A204.1 (cell line): ENCODE measurements around the gene EEF1A1.
"Not testable (repeated sequence)": the region's sequence is repeated elsewhere in the genome, so short reads cannot be mapped to it uniquely, and the experiment has no call there.

ENCODE experiments used
- FAIRE-seq: peaks from 2 replicates; lab custom pipeline; 2012; peaks lifted over from hg19 to GRCh38; lab: Jason Lieb, UNC

EEF1A1 gene

DNA sequence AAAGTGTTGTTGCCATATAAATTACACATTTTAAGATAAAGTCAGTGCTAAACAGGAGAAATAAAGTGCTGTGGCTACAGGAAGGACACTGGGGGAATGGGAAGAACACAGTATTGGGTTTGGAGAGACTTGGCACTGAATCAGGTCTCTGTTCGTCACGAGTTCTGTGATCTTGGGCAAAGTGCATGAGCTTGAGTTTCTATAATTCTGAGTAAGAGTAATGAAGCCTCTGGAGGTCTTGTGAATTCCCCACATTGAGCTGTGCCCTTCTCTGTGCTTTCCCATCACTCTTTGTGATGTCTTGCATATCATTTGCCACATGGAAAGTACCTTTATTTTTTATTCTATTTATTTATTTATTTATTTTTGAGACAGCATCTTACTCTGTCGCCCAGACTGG lies 16.8 kb upstream of the EEF1A1 start:
- FAIRE-seq, result no peak

DNA sequence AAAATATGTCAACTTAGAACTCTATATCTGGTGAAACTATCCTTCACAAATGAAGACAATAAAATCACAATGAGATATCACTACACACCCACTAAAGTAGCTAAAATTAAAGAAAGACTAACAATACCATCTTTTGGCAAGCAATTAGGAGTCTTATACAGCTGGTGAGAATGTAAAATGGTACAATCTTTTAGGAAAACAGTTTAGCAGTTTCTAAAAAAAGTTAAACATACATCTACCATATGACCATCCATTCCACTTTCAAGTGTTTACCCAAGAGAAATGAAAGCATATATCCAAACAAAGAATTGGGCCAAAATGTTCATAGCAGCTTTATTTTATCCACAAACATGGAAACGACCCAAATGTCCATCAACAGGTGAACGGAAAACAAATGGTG lies 13.8 kb upstream of the EEF1A1 start:
- no peak for FAIRE-seq

DNA sequence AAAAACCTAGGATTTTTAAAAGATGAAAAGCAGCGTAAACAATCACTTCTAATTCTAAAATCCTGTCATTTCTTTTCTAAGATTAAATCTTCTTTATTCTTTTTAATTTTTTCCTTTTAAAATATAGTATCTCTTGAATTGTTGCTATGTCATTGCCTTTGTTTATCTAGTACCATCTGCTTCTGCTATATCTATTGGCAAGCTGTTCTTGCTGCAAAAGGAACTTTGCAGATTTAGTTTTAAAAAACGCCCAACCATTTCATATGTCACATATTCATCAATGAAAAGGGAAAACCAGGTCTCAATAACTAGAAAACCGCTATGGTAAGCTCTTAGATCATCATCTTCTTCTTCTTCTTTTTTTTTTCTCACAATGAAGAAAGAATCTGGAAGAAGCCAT lies 11.5 kb upstream of the EEF1A1 start:
- FAIRE-seq, result no peak

DNA sequence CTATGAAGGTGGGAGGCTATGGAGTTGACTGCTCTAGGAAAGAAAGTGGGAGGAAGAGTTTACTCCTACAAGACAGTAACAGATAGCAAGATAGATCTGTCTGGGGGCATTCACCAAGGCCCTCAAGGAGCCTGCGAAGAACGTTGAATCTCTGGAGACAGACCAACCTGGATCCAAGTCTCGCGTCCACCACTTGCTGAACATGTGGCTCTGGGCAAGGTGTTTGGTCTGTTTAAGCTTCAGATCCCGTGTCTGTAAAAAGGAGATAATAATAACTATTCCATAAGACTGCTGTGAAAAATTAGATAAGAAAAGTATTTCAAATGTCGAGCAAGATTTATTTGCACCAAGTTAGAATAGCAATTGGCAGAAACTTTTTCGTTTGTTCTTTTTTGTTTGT lies 8.1 kb upstream of the EEF1A1 start:
- FAIRE-seq, result no peak

DNA sequence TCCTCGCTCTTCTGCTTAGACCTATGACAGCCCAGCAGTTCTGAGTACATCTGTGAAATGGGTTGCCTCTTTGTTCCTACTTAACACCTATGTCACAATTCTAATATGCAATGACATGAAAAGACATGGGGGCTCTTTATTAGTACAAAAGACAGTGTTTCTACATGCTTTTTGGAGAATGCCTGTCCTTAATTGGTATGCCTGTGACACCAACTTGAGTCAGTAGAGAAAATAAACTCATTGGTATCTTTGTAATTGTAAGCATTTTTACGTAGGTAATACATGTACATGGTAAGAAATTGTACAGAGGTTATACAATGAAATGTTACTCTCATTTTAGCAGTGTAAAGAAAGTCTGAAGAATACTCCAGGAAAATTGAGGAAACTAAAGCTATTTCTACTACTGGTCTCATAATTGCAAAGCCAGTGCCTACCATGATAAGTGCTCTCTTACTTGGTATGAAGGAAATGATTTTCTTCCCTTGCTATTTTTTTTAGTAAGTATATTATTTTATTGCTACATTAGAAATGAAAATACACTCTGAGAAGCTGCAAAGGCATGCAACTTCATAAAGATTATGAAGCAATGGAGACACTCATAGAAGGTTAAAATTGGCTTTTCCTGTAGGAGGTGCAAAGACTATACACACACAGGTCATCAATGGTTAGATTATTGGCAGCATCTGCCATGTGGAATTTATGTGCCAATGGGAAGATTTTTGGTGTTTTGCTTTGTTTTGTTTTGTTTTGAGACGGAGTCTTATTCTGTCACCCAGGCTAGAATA lies 4.9 kb upstream of the EEF1A1 start:
- FAIRE-seq, result no peak

DNA sequence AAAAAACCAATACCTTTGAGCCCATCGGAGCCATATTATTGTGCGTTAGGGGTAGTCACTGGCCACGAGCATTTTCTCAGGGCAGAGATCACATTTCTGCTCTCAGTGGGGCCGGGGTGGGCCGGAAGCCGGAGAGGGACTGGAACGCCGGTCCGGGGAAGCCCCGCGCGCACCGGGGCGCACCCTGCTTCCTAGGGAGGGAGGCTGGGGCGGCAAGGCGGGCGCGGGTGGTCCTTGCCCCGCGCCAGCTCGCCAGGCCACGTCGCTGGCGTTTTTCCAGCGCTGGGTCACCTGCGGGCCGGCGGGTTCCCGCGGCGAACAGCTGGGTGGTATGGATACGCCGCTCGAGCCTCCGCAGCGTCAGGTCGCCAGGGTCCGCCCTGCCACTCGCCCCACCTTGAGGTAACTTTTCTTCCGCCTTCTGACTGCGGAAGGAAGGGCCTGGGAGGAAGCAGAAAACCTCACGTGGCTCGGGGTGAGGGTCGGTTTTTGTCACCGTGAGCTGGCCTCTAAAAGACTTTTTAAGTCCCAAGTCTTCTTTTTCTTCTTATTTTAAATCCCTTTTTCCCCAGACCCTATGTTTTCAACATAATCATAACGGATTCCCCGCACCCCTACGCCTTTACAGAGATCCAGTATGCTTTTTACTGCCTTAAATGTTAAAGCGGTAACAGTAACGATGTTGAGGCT lies 2.7 kb upstream of the EEF1A1 start:
- FAIRE-seq, result no peak

DNA sequence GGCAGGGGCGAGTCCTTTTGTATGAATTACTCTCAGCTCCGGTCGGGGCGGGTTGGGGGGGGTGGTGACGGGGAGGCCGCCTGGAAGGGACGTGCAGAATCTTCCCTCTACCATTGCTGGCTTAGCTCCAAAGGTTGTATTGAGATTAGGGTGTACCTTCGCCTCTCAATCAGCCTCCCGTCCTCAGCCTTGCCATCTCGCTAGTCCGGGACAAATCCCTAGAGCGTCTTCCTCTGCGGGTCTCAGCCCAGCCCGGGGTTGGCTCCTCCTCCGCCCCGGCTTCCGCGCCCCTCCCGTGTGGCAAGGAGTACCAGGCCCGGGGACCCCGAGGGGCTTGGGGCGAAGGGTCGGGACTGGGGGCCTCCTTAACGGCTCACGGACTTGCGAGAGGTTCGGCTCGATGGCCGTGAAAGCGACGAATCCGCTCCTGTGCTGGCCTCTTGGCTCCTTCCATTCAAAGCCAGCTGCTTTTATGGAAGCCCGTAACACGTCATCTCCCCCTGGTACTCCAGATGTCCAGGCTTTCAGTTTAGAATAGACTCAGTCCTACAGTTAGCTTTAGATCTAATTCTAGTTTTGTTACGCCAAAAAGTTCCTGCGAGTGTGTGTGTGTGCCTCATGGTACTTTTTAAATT lies 636 bp upstream of the EEF1A1 start:
- FAIRE-seq, result no peak

DNA sequence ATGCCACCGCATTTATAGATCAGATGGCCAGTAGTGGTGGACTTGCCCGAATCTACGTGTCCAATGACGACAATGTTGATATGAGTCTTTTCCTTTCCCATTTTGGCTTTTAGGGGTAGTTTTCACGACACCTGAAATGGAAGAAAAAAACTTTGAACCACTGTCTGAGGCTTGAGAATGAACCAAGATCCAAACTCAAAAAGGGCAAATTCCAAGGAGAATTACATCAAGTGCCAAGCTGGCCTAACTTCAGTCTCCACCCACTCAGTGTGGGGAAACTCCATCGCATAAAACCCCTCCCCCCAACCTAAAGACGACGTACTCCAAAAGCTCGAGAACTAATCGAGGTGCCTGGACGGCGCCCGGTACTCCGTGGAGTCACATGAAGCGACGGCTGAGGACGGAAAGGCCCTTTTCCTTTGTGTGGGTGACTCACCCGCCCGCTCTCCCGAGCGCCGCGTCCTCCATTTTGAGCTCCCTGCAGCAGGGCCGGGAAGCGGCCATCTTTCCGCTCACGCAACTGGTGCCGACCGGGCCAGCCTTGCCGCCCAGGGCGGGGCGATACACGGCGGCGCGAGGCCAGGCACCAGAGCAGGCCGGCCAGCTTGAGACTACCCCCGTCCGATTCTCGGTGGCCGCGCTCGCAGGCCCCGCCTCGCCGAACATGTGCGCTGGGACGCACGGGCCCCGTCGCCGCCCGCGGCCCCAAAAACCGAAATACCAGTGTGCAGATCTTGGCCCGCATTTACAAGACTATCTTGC lies 725 bp downstream of the EEF1A1 start:
- FAIRE-seq, result no peak

DNA sequence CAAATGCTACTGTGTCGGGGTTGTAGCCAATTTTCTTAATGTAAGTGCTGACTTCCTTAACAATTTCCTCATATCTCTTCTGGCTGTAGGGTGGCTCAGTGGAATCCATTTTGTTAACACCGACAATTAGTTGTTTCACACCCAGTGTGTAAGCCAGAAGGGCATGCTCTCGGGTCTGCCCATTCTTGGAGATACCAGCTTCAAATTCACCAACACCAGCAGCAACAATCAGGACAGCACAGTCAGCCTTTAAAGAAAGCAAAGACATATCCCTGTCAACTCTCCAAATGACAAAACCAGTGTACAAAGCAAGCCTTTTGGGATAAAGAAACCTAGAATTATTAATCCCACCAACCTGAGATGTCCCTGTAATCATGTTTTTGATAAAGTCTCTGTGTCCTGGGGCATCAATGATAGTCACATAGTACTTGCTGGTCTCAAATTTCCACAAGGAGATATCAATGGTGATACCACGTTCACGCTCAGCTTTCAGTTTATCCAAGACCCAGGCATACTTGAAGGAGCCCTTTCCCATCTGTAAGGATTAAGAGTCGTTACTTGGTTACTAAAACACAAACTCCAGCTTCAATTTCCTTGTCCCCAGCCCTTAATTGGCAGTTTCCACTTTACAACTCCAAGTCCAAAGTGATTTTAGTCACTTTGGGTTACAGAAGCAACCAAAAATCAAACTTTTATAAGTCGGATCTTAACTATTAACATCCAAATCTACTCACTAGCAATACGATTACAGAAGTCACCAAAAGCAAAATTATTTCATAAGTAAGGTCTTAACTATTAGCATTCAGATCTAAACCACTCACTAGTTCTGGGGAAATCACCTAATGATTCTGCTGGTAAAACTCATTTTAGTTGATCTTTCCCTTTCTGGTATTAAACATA lies 1.6 kb downstream of the EEF1A1 start:
- FAIRE-seq, result not testable (repeated sequence)

DNA sequence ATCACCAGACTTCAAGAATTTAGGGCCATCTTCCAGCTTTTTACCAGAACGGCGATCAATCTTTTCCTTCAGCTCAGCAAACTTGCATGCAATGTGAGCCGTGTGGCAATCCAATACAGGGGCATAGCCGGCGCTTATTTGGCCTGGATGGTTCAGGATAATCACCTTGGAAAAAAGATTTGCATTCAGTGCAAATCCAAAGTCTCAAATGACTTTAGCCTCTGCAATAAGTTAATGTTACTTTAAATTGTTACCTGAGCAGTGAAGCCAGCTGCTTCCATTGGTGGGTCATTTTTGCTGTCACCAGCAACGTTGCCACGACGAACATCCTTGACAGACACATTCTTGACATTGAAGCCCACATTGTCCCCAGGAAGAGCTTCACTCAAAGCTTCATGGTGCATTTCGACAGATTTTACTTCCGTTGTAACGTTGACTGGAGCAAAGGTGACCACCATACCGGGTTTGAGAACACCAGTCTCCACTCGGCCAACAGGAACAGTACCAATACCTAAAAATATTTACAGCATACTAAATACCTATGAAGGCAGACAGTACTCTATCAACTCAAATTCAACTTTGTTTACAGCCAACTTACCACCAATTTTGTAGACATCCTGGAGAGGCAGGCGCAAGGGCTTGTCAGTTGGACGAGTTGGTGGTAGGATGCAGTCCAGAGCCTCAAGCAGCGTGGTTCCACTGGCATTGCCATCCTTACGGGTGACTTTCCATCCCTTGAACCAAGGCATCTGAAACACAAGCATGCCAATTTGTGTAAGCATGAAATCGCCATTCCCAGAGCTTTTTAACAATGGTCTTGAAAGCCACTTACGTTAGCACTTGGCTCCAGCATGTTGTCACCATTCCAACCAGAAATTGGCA lies 2.5 kb downstream of the EEF1A1 start:
- not testable (repeated sequence) for FAIRE-seq

DNA sequence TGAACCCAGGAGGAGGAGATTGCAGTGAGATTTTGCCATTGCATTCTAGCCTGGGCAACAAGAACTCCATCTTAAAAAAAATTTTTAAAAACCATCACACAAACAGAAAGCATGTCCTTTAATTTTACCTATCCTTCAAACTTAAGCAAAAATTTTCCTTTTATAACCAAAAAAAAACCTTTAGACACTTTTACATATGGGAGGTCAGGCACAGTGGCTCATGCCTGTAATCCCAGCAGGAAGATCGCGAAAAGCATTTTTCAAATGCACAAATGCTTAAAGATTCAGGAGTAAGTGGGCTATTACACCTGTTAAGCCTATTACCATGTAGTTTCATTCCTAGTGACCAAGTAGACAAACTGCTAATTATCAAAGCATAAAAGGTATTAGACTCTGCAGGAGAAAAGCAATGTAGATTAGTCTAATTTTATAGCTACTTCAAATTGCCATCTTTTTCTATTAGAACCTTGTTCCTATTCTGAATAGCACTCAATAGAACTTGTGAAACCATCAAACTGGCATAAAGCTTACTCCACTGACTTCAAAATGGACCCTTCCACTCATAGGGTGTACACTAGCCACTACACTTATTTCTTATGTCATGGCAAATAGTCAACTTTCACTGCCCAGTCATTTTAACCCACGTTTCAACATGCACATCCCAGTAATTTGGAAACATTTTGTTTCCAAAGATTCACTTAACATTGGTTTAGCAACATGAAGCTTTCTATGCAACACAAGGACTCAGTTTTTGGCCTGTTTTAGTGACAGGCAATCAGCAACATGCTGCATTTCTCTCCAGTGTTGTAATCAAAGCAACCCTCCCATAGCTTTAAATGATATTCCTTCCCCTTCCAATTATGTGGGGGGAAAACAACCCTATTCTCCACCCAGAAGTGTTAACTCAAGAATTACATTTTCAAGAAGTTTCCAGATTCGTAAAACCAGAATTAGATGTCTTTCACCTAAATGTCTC lies 4.0 kb downstream of the EEF1A1 start:
- FAIRE-seq, result no peak

DNA sequence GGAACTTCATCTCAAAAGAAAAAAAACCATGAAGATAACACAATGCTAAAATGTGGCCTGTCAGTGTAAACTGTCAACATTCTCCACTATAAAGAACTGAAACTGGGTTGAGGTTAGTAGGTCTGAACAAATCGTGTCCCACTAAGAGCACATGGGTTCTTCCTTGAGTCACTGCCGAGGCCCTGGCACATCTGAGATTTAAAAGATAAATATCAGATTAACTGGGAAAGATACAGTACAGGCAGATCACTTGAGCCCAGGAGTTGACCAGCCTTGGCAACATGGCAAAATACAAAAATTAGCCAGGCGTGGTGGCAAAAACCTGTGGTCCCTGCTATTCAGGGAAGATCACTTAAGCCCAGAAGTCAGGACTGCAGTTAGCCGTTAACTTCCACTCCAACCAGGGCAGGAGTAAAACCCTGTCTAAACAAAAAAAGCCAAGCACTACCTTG lies 5.6 kb downstream of the EEF1A1 start:
- FAIRE-seq, result no peak

DNA sequence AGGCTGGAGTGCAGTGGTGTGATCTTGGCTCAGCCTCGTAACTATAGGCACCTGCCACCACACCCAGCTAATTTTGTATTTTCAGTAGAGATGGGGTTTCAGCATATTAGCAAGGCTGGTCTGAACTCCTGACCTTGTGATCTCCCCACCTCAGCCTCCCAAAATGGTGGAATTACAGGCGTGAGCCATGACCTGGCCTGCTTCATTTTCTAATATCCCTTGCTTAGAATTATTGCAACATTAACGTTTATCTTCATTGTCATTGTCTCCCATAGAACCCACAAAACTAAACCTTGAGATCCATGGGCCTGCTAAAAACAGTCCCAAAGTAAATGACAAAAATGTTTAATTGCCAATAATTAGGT lies 6.1 kb downstream of the EEF1A1 start:
- FAIRE-seq, result no peak

DNA sequence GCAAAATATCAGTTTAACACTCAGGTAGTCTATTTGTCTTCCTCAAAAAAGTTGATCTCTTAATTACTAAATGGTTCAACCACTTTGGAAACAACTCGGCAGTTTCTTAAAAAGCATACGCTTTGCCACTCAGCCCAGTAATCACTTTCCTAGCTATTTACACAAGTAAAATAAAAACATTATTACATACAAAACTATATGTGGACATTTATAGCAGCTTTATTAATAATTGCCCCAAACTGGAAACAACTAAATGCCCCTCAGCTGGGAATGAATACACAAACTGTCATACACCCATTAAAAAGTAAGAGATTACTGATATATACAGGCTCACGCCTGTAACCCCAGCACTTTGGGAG lies 7.4 kb downstream of the EEF1A1 start:
- FAIRE-seq, result no peak

DNA sequence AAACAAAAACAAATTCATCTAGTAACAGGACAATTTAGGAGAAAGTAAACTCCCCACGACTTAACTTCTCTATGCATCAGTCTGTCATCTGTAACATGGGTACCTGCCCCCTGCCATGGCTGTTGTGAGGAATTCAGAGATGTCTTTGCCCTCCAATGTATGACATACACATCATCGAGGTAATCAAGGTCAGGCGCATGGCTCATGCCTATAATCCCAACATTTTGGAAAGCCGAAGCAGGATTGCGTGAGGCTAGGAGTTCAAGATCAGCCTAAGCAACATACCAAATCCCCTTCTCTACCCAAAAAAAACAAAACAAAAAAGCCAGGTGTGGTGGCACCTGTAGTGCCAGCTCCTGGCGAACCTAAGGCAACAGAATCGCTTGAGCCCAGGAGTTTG lies 9.0 kb downstream of the EEF1A1 start:
- FAIRE-seq, result no peak

DNA sequence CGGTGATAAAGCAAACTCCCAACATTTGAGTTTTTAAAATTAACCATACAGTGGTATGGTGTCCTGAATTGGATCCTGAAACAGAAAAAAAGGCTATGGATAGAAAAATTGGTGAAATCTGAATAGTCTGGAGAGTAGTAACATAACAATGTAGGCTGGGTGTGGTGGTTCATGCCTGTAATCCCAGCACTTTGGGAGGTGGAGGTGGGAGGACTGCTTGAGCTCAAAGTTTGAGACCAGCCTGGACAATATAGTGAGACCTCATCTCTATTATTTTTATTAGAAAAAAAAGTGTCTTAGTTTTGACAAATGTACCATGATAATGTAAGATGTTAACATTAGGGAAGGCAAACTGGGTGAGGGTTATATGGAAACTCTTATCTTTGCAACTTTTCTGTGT lies 11.0 kb downstream of the EEF1A1 start:
- no peak for FAIRE-seq

DNA sequence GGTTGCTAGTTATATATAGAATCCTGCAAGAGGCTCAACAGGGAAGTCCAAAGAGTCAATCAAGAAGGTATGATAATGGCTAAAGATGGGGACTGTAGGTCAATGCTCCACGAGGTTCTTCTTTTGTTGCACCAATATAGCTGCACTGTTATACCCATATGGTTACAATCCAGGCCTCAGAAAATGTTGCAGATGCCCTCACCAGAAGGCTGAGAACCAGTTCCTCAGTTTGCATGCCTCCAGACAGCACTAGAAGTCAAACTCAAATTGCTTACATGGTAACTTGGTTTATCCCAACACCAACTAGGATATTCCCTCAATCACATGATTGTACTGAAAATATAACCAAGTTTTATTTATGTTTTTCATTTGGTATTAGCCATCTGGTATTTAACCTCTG lies 12.1 kb downstream of the EEF1A1 start:
- FAIRE-seq, result no peak

DNA sequence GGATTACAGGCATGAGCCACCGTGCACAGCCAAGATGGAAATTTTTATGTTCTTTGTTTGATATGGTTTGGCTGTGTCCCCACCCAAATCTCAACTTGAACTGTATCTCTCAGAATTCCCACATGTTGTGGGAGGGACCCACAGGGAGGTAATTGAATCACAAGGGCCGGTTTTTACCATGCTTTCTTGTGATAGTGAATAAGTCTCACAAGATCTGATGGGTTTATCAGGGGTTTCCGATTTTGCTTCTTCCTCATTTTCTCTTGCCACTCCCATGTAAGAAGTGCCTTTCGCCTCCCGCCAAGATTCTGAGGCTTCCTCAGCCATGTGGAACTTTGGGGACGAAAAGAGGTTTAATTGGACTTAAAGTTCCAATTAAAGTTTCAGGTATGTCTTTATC lies 14.6 kb downstream of the EEF1A1 start:
- FAIRE-seq, result no peak

DNA sequence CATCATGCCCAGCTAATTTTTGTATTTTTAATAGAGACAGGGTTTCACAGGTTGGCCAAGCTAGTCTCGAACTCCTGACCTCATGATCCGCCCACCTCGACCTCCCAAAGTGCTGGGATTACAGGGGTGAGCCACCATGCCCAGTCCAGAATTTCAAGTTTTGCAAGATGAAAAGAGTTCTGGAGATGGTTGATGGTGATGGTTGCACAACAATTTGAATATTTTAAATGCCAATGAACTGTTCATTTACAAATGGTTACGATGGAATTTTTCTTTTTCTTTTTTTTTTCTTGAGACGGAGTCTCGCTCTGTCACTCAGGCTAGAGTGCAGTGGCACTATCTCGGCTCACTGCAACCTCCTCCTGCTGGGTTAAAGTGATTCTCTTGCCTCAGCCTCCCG lies 15.1 kb downstream of the EEF1A1 start:
- FAIRE-seq, result not testable (repeated sequence)

DNA sequence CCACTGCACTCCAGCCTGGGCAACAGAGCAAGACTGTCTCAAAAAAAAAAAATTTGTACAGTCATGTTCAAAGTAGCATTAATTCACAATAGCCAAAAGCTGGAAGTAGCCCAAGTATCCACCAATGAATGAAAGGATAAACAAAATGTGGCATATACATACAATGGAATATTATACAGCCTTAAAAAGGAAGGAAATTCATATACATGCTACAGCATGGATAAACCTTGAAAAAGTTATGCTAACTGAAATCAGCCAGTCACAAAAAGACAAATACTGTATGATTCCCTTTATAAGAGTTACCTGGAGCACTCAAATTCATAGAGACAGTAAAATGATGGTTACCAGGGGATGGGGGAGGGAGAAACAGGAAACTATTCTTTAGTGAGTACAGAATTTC lies 15.7 kb downstream of the EEF1A1 start:
- FAIRE-seq, result no peak
